GM20000 (cell line): ENCODE results near the gene PSENEN.
A peak's percentile ranks its signal among the peaks of the same experiment; 100 is the strongest.

Experiments used
- DNase-seq: peaks from one replicate; pipeline ENCODE4 v3.0.0; 2012; ENCODE audit warnings: low spot score
- CTCF ChIP-seq: IDR thresholded peaks from 2 replicates; pipeline ENCODE4 v1.5.1; 2012; ENCODE audit warnings: mild to moderate bottlenecking, control low read depth; ENCODE audit errors: extremely low read depth, missing control alignments

The PSENEN gene

DNA sequence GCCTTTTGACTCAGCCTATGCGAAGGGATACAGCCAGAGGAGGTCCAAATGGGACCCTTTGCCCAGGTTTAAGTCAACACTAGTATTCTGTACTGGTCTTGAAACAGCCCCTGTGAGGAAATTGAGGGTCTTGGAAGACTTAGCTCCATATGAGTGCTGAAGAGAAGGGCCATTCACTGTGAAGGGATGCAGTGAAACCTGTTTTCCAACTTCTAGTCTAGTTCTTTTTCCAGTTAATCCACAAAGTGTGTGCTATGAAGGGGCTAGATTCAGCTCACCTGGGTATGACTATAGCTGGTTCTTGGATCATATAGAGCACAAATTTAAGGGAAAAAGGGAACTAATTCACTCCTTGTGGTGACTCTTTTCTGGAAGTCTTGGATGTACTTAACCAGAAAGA lies 37.1 kb upstream of the PSENEN start:
- DNase-seq, result no peak
- TF ChIP-seq CTCF, result no peak

GRCh38 chr19:35710784-35711723 lies 34.4 kb upstream of the PSENEN start:
- no peak for TF ChIP-seq CTCF
- peak; percentile 71 for DNase-seq

DNA sequence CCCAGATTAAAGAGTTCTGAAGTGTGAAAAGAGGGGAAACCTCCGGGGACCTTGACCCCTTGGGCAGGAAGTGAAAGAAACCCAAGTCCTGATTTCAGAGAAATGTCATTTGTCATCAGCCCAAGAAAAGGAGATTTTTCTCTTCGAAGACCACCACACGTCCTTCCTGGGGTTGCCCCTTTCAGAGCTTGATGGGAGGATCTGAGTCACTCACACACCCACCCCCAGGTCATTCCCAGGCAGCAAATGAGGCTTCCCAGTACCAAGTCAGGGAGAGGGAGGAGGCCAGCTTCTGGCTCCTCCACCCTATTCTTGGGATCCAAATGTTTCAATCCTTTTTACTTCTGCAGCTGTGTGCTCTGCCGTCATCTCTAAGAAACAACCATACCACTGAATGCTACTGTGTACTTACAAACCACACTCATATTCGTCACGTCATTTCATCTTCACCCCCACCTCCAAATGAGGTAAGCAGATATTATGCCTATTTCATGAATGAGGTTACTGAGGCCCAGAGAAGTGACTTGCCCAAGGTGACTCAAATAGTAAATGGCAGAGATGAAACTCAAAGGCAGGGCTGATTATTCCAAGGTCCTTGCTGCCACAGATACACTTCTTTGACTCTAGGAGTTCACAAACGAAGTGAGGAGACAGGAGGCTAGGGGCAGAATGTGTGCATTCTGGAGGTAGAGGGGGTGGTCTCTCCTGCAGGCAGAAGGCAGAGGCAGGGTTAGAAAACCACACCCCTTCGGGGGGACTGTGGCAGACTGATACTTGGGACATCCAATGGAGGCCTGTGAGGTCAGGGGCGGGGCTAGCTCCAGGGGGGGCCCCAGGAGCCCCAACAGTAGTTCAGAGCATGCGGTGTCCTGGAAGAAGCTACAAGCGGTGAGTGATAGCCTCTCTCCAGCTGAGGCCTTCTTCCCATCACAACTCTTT lies 32.6 kb upstream of the PSENEN start:
- no peak for TF ChIP-seq CTCF
- peak; percentile 86 for DNase-seq

DNA sequence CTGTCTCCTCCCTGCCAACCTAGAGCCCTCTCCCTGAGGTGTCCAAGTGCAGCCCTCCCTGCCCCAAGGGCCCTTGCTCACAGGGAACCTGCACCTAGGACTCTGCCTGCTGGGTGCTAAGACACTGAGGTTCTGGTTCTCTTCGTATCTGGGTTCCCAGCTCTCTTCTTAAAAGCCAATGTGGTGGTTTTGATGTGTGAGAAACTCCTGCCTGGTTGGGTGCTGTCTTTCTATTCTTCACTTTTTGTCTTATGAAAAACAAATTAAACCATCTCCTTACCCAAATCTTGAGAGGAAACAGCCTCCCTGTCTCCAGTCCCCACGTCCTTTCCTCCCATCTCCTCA lies 32.0 kb upstream of the PSENEN start:
- no peak for DNase-seq

DNA sequence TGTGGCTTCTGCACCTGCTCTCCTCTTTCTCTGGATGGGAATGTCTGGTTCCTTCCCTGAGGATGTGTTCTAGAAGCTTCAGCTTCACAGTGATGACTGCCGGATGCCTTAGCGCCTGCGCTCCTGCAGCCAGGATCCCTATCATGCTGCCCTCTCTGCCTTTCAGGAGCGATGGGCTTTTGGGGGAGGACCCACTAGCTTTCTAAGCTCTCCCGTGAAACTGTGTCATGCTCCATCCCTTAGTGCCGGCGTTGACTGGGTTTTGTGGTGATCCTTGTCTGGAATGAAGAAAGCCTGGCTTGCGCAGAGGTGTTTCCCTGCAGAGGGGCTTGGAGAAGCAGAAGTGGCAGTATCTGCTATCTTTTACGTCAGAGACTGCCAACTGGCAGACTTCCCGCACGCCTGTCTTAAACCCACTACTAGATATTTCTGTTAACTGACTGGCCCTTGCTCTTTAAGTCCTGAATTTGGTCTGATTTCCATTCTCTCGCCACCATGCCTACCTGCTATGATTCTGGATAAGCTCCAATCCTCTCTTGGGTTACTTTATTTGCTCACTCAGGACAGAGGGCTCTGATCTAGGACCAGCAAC lies 31.5 kb upstream of the PSENEN start:
- no peak for DNase-seq
- no peak for TF ChIP-seq CTCF

More for the DNA sequence above, 32.0 kb upstream of the PSENEN start:
- no peak for TF ChIP-seq CTCF

DNA sequence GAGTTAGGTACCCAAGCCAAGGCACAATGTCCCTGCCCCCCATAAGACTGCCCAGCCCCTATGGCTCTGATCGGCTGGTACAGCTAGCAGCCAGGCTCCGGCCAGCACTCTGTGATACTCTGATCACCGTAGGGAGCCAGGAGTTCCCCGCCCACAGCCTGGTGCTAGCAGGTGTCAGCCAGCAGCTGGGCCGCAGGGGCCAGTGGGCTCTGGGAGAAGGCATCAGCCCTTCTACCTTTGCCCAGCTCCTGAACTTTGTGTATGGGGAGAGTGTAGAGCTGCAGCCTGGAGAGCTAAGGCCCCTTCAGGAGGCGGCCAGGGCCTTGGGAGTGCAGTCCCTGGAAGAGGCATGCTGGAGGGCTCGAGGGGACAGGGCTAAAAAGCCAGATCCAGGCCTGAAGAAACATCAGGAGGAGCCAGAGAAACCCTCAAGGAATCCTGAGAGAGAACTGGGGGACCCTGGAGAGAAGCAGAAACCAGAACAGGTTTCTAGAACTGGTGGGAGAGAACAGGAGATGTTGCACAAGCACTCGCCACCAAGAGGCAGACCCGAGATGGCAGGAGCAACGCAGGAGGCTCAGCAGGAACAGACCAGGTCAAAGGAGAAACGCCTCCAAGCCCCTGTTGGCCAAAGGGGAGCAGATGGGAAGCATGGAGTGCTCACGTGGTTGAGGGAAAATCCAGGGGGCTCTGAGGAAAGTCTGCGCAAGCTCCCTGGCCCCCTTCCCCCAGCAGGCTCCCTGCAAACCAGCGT lies 30.7 kb upstream of the PSENEN start:
- DNase-seq, result no peak
- TF ChIP-seq CTCF, result peak; percentile 11
